GM19455 (cell line): ENCODE data around the gene SDHAF2.

Source experiments
- ATAC-seq: cut with Tn5 transposase; IDR thresholded peaks from one replicate; pipeline ENCODE4 v1.9.1; 2021; ENCODE audit not compliant: unreplicated experiment

Gene SDHAF2

DNA sequence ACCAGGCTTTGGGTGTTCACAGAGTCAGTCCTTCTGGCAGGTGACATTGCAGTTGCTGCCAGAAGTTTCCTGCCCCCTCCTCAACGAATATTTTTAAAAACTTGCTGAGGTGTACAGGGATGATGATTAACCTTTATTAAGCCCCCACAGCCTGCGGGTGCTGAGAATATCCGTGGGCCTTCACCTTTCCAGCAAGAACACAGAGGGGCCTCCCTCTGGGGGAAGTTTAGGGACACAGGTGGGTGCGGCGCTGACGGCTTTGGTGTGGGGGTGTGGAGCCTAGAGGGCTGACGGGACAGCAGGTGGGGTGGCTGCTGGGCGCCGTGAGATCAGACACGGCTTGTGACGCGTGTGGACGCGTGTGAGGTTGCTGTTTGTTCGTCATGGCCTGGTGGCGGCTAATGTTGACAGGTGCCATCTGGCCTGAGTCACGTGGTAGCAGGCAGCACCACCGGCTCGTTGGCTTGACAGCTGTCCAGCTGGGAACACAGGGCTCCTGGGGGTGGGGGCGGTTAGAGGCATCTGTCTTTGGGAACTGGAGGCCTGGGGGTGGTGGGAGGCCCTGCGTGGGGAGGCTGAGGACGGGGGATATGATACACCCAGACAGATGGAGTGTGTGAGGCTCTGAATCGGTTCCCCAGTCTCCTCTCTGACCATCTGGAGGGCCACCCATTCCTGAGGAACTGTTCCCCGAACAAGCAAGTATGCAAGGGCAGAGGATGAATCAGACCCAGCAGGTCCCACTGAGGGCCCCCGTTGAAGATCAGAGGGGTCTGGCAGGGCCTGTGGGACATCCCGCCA, 66.1 kb downstream of the SDHAF2 start:
- no peak for ATAC-seq
